Measurements from ENCODE around the gene ABCC11.

The ABCC11 gene

DNA sequence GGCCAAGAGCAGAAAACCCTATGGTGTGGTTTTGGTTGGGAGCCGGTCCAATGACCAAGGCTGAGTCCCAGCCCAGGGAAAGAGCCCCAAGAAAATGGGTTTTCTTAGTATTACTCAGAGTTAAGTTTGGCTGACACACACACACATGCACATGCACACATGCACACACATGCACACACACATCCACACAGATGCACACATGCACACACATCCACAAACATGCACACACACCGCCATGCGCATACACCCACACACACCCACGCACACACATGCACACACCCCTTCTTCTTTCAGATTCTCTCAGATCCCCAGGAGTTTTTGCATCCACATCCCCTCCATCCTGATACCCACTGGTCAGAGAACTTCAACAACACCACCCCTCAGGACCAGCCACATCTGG is 100.6 kb downstream of the ABCC11 start:
- no peak for ATAC-seq (ENCODE audit: low read depth)
- no peaks in the 10 kb centered on the region for H3K27me3 ChIP-seq (ENCODE audit: insufficient read depth, poor library complexity, severe bottlenecking)
- no peaks in the 10 kb centered on the region for H3K9me3 ChIP-seq (ENCODE audit: severe bottlenecking)
- DNase-seq (ENCODE audit: low spot score): no peak
- H3K4me1 ChIP-seq (ENCODE audit: insufficient read depth, poor library complexity, severe bottlenecking): no peaks in the 10 kb centered on the region
- H3K27ac ChIP-seq (ENCODE audit: poor library complexity, severe bottlenecking): no peak overlapping the region
- no peak for TF ChIP-seq CTCF (IDR thresholded peaks at IDR 0.05; ENCODE audit: poor library complexity, severe bottlenecking)
- H3K36me3 ChIP-seq (ENCODE audit: low read depth): no peaks in the 10 kb centered on the region
- no peak overlapping the region for H3K4me3 ChIP-seq (ENCODE audit: severe bottlenecking)

DNA sequence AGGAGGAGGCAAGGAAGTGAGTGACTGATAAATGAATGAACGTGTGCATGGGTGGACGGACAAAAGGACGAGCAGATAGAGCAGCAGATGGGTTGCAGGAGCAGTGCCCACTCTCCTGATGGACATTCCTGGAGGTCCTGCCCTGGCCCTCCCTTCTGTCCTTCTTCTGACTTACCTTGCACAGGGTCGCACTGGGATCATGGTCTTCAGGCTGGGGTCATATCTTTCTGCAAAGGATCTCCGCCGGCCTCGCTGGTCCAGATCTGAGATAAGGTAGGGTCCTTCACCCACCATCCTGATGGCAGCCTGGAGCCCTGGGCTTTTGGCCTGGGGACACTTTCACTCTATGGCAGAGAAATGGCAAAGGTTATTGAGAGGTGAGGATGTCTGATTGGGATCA is 101.2 kb downstream of the ABCC11 start:
- Histone ChIP-seq H3K4me3 (ENCODE audit: severe bottlenecking) (no peak overlapping the region), H3K9me3 (ENCODE audit: severe bottlenecking) (no peaks in the 10 kb centered on the region), H3K27ac (ENCODE audit: poor library complexity, severe bottlenecking) (no peak overlapping the region), H3K36me3 (ENCODE audit: low read depth) (no peaks in the 10 kb centered on the region), H3K27me3 (ENCODE audit: insufficient read depth, poor library complexity, severe bottlenecking) (no peaks in the 10 kb centered on the region), H3K4me1 (ENCODE audit: insufficient read depth, poor library complexity, severe bottlenecking) (no peaks in the 10 kb centered on the region)
- DNase-seq (ENCODE audit: low spot score) (no peak), ATAC-seq (ENCODE audit: low read depth) (no peak)
- no peak for TF ChIP-seq CTCF (IDR thresholded peaks at IDR 0.05; ENCODE audit: poor library complexity, severe bottlenecking)

DNA sequence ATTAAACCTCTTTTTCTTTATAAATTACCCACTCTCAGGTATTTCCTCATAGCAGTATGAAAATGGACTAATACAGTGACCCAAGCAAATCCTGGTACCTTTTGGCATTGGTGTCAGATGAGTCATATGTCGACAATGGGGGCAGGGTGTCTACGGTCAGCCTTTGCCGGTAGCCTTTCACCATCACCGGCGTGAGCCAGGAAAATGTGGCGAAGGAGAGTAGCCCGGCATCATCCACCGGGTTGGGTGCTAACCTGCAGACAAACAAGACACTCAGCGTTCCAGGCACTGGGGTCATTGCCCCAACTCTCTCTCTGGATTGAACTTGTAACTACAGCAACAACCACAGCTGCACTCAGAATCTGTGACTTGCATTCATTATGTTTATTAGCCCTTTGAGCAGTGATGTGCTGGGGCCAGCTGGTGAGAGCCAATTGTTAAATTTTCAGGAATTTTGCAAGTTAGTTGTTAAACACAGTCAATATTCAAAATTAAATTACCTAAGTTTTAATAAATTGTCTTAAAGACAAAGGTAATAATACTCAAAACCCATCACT is 103.4 kb downstream of the ABCC11 start:
- TF ChIP-seq CTCF (IDR thresholded peaks at IDR 0.05; ENCODE audit: poor library complexity, severe bottlenecking): no peak
- no peaks in the 10 kb centered on the region for H3K27me3 ChIP-seq (ENCODE audit: insufficient read depth, poor library complexity, severe bottlenecking)
- ATAC-seq (ENCODE audit: low read depth) (no peak), DNase-seq (ENCODE audit: low spot score) (no peak)
- H3K27ac ChIP-seq (ENCODE audit: poor library complexity, severe bottlenecking): no peak overlapping the region
- no peak overlapping the region for H3K4me3 ChIP-seq (ENCODE audit: severe bottlenecking)
- no peaks in the 10 kb centered on the region for H3K9me3 ChIP-seq (ENCODE audit: severe bottlenecking)
- no peaks in the 10 kb centered on the region for H3K36me3 ChIP-seq (ENCODE audit: low read depth)
- no peaks in the 10 kb centered on the region for H3K4me1 ChIP-seq (ENCODE audit: insufficient read depth, poor library complexity, severe bottlenecking)

GRCh38 chr16:48140821-48141220 is 106.5 kb downstream of the ABCC11 start:
- H3K9me3 ChIP-seq (ENCODE audit: severe bottlenecking): no peaks in the 10 kb centered on the region
- no peaks in the 10 kb centered on the region for H3K4me1 ChIP-seq (ENCODE audit: insufficient read depth, poor library complexity, severe bottlenecking)
- no peak for DNase-seq (ENCODE audit: low spot score)
- no peaks in the 10 kb centered on the region for H3K36me3 ChIP-seq (ENCODE audit: low read depth)
- ATAC-seq (ENCODE audit: low read depth): no peak
- H3K4me3 ChIP-seq (ENCODE audit: severe bottlenecking): no peak overlapping the region
- H3K27me3 ChIP-seq (ENCODE audit: insufficient read depth, poor library complexity, severe bottlenecking): no peaks in the 10 kb centered on the region
- TF ChIP-seq CTCF (IDR thresholded peaks at IDR 0.05; ENCODE audit: poor library complexity, severe bottlenecking): no peak
- H3K27ac ChIP-seq (ENCODE audit: poor library complexity, severe bottlenecking): no peak overlapping the region

GRCh38 chr16:48139517-48139916 is 107.8 kb downstream of the ABCC11 start:
- no peak for TF ChIP-seq CTCF (IDR thresholded peaks at IDR 0.05; ENCODE audit: poor library complexity, severe bottlenecking)
- ATAC-seq (ENCODE audit: low read depth): no peak
- no peak for DNase-seq (ENCODE audit: low spot score)
- H3K27me3 ChIP-seq (ENCODE audit: insufficient read depth, poor library complexity, severe bottlenecking): no peaks in the 10 kb centered on the region
- no peak overlapping the region for H3K4me3 ChIP-seq (ENCODE audit: severe bottlenecking)
- no peaks in the 10 kb centered on the region for H3K36me3 ChIP-seq (ENCODE audit: low read depth)
- H3K27ac ChIP-seq (ENCODE audit: poor library complexity, severe bottlenecking): no peak overlapping the region
- H3K9me3 ChIP-seq (ENCODE audit: severe bottlenecking): no peaks in the 10 kb centered on the region
- no peaks in the 10 kb centered on the region for H3K4me1 ChIP-seq (ENCODE audit: insufficient read depth, poor library complexity, severe bottlenecking)
